ENCODE results near the gene SEMA5A. TPM values are rescaled to one million over a fixed set of nuclear protein-coding genes. Genes with fewer than 3 reads are reported as not detected.

Gene SEMA5A
- polyA plus RNA-seq, 1 donor from 2014 or later = not detected

GRCh38 chr5:9160747-9161146 lies 385.1 kb downstream of the SEMA5A start:
- H3K27ac Mint-ChIP-seq = no peak overlapping the region
- H3K27me3 Mint-ChIP-seq = no peaks in the 10 kb centered on the region
- peaks cover 0 to 5% (median 4%) of the 10 kb centered on the region in 3 donors for H3K9me3 Mint-ChIP-seq
- no peaks in the 10 kb centered on the region for H3K4me1 Mint-ChIP-seq
- H3K36me3 Mint-ChIP-seq = no peaks in the 10 kb centered on the region
- no peak overlapping the region for H3K4me3 Mint-ChIP-seq

DNA sequence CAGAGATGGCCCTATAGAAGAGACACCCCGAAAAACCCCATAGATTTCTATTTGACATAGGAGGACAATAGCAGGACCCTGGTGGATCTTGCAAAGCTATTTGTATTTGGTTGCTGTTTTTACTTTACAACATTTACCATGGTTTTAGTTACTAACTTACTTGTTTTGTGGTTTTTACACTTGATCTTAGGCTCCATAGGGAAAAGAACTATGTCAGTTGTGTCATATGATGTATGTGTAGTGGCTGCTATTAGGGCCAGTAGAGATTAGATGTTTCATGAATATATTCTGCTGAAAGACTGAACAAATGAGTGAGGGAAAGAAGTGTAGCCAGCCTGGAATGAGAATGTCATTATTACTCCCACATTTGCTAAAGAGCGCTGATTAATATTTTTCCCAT lies 388.1 kb downstream of the SEMA5A start:
- Mint-ChIP-seq H3K36me3 (no peaks in the 10 kb centered on the region), H3K27ac (no peak overlapping the region), H3K27me3 (no peaks in the 10 kb centered on the region), H3K9me3 (peaks cover 2 to 5% (median 4%) of the 10 kb centered on the region in 3 donors), H3K4me1 (no peaks in the 10 kb centered on the region), H3K4me3 (no peak overlapping the region)

DNA sequence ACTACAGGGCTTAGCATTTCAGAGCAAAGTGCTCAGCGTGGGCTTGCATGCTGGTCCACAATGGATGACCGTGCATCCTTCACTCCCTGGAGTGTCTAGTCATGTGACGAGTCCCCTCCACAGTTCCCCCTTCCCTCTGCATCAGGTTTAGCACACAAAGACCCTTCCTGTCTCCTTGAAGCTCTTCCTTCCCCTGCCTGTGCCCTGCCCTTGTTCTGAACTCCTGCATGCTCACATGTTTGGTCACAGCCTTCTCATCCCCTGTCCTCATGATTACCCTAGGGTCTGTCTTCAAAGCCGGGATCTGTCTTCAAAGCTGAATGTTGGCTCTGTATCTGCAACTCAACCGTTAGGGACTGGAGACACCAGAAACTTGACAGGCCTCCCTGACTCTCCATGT lies 388.9 kb downstream of the SEMA5A start:
- Mint-ChIP-seq H3K9me3 (peaks cover 2 to 5% (median 4%) of the 10 kb centered on the region in 3 donors), H3K4me3 (no peak overlapping the region), H3K27ac (no peak overlapping the region), H3K27me3 (no peaks in the 10 kb centered on the region), H3K36me3 (no peaks in the 10 kb centered on the region), H3K4me1 (no peaks in the 10 kb centered on the region)

GRCh38 chr5:9156282-9156681 lies 389.6 kb downstream of the SEMA5A start:
- Mint-ChIP-seq H3K4me1 (no peaks in the 10 kb centered on the region), H3K36me3 (no peaks in the 10 kb centered on the region), H3K27me3 (no peaks in the 10 kb centered on the region), H3K4me3 (no peak overlapping the region), H3K9me3 (peaks cover 2 to 5% (median 4%) of the 10 kb centered on the region in 3 donors), H3K27ac (no peak overlapping the region)

DNA sequence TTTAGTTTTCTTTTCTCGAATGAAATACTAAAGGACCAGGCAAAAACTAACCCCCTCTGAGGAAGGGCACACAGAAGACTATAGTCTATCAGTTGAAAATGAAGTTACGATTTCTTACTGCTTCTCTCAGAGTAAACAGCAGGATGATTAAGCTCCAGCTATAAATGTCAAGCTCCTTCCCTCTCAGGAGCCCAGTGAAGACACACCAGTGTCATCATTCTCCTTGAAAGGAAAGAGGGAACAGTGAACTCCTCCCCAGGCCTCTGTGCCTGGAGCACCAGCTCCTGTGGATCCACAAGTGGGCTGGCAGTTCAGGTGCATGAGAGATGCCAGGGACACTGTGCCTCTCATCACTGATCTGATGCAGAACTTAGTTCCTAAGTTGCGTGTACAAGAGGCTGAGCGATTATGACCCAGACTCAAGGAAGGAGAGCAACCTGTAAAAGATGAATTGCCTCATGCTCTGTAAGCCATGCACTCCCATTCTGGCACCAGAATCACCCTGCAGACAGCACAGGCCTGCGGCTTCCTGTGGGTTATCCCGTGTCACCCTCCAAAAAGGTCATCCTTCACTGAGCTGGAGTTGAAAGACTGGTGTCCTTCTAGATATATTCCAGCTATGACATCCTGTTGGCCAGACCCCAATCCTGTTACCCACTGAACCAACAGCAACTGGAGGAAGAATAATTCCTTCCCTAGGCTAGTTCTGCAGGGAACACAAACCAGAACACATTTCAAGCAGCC lies 394.0 kb downstream of the SEMA5A start:
- no peaks in the 10 kb centered on the region for H3K27me3 Mint-ChIP-seq
- H3K27ac Mint-ChIP-seq = no peak overlapping the region
- H3K4me1 Mint-ChIP-seq = no peaks in the 10 kb centered on the region
- peaks cover 0 to 2% (median 0%) of the 10 kb centered on the region in 3 donors for H3K9me3 Mint-ChIP-seq
- H3K36me3 Mint-ChIP-seq = no peaks in the 10 kb centered on the region
- H3K4me3 Mint-ChIP-seq = no peak overlapping the region

GRCh38 chr5:9149988-9150387 lies 395.9 kb downstream of the SEMA5A start:
- H3K9me3 Mint-ChIP-seq = peaks cover 0 to 1% (median 0%) of the 10 kb centered on the region in 3 donors
- H3K27me3 Mint-ChIP-seq = no peaks in the 10 kb centered on the region
- no peaks in the 10 kb centered on the region for H3K4me1 Mint-ChIP-seq
- no peaks in the 10 kb centered on the region for H3K36me3 Mint-ChIP-seq
- H3K4me3 Mint-ChIP-seq = no peak overlapping the region
- no peak overlapping the region for H3K27ac Mint-ChIP-seq

GRCh38 chr5:9148242-9148641 lies 397.6 kb downstream of the SEMA5A start:
- no peaks in the 10 kb centered on the region for H3K36me3 Mint-ChIP-seq
- H3K27ac Mint-ChIP-seq = no peak overlapping the region
- no peak overlapping the region for H3K4me3 Mint-ChIP-seq
- H3K4me1 Mint-ChIP-seq = no peaks in the 10 kb centered on the region
- H3K27me3 Mint-ChIP-seq = no peaks in the 10 kb centered on the region
- peaks cover 0 to 4% (median 0%) of the 10 kb centered on the region in 3 donors for H3K9me3 Mint-ChIP-seq

GRCh38 chr5:9140711-9141110 lies 405.2 kb downstream of the SEMA5A start:
- no peak overlapping the region for H3K27ac Mint-ChIP-seq
- no peaks in the 10 kb centered on the region for H3K36me3 Mint-ChIP-seq
- no peaks in the 10 kb centered on the region for H3K4me1 Mint-ChIP-seq
- H3K27me3 Mint-ChIP-seq = peaks cover 4% of the 10 kb centered on the region
- no peak overlapping the region for H3K4me3 Mint-ChIP-seq
- peaks cover 3 to 4% (median 4%) of the 10 kb centered on the region in 3 donors for H3K9me3 Mint-ChIP-seq

- Mint-ChIP-seq H3K4me1 (no peaks in the 10 kb centered on the region), H3K36me3 (no peaks in the 10 kb centered on the region), H3K27ac (no peak overlapping the region), H3K27me3 (peaks cover 4% of the 10 kb centered on the region), H3K9me3 (peaks cover 3 to 4% (median 4%) of the 10 kb centered on the region in 3 donors), H3K4me3 (no peak overlapping the region)
Observed at GRCh38 chr5:9140202-9140601, 405.7 kb downstream of the SEMA5A start.

- H3K27me3 Mint-ChIP-seq = peaks cover 4% of the 10 kb centered on the region
- no peak overlapping the region for H3K4me3 Mint-ChIP-seq
- no peaks in the 10 kb centered on the region for H3K36me3 Mint-ChIP-seq
- no peak overlapping the region for H3K27ac Mint-ChIP-seq
- H3K4me1 Mint-ChIP-seq = no peaks in the 10 kb centered on the region
- peaks cover 0 to 4% (median 3%) of the 10 kb centered on the region in 3 donors for H3K9me3 Mint-ChIP-seq
Observed at GRCh38 chr5:9139344-9139743, 406.5 kb downstream of the SEMA5A start.

DNA sequence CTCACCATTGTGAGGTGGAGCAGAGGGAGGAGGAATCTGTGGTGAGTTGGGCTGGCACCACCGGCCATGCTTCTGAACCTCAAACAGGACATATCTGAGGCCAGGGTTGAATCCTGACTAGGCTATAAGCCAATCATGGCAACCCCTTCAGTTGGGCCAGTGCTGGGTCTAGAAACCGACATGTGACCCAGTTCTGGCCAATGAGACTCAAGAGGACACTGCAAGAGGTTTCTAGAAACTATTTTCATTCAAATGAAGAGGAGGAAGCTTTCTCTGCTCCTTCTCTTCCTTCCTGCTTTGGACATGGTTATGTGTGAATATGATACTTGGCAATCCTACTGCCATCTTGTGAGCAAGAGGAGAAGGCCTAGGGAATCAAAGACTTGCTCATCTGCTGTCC lies 417.7 kb downstream of the SEMA5A start:
- peaks cover 0 to 5% (median 3%) of the 10 kb centered on the region in 3 donors for H3K9me3 Mint-ChIP-seq
- peaks cover 1% of the 10 kb centered on the region for H3K27me3 Mint-ChIP-seq
- H3K27ac Mint-ChIP-seq = no peak overlapping the region
- no peaks in the 10 kb centered on the region for H3K4me1 Mint-ChIP-seq
- H3K4me3 Mint-ChIP-seq = no peak overlapping the region
- peaks cover 2% of the 10 kb centered on the region for H3K36me3 Mint-ChIP-seq

DNA sequence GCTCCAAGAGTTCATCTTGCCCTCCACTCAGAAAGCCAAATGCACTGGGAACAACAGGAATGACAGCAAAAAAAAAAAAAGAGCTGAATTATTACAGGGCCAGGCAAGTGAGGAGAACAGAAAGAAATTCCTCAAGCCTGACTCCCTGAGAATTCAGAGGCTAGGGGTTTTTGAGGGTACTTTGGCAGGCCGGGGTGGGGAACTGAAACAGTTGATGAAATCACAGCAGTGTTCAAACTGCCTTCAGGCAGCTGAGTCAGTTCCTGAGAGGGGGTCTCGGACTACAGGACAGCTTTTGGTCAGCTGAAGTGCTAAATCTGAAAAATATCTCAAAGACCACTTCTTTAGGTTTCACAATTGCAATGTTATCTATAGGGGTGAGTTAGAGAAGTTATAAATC lies 419.4 kb downstream of the SEMA5A start:
- H3K36me3 Mint-ChIP-seq = peaks cover 2% of the 10 kb centered on the region
- H3K4me1 Mint-ChIP-seq = no peaks in the 10 kb centered on the region
- peaks cover 1% of the 10 kb centered on the region for H3K27me3 Mint-ChIP-seq
- no peak overlapping the region for H3K4me3 Mint-ChIP-seq
- H3K27ac Mint-ChIP-seq = no peak overlapping the region
- H3K9me3 Mint-ChIP-seq = peaks cover 0 to 5% (median 3%) of the 10 kb centered on the region in 3 donors

- Mint-ChIP-seq H3K4me3 (no peak overlapping the region), H3K27me3 (peaks cover 1% of the 10 kb centered on the region), H3K4me1 (no peaks in the 10 kb centered on the region), H3K9me3 (peaks cover 0 to 5% (median under 1%) of the 10 kb centered on the region in 3 donors), H3K36me3 (peaks cover 2% of the 10 kb centered on the region), H3K27ac (no peak overlapping the region)
Observed at GRCh38 chr5:9125852-9126251, 420.0 kb downstream of the SEMA5A start.

GRCh38 chr5:9124838-9125237 lies 421.0 kb downstream of the SEMA5A start:
- Mint-ChIP-seq H3K4me3 (no peak overlapping the region), H3K4me1 (no peaks in the 10 kb centered on the region), H3K36me3 (peaks cover 2% of the 10 kb centered on the region), H3K27me3 (peaks cover 1% of the 10 kb centered on the region), H3K27ac (peak overlapping the region in 1 of 3 donors; percentile 4), H3K9me3 (peaks cover 0 to 4% (median 0%) of the 10 kb centered on the region in 3 donors)

GRCh38 chr5:9124071-9124470 lies 421.8 kb downstream of the SEMA5A start:
- Mint-ChIP-seq H3K27me3 (peaks cover 1% of the 10 kb centered on the region), H3K4me1 (no peaks in the 10 kb centered on the region), H3K36me3 (peaks cover 2% of the 10 kb centered on the region), H3K9me3 (peaks cover 0 to 1% (median 0%) of the 10 kb centered on the region in 3 donors), H3K27ac (no peak overlapping the region), H3K4me3 (no peak overlapping the region)

DNA sequence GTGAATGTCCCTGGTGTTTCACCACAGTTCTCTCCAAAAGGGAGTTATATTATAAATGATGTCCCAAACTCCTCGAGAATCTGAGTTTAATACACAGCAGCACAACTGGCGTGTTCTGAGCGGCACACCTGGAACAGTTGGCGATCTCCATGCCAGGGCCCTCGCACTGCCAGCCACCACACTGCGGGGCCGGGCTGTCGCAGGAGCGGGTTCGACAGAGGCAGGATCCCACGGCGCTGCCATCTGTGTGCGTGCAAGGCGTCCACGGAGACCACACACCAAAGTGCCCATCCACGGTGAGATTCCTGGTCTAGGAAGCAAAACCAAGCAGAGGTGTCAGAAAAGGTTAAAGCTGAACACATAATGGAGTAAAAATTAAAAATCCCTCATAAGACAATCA lies 423.3 kb downstream of the SEMA5A start:
- Mint-ChIP-seq H3K36me3 (peaks cover 2% of the 10 kb centered on the region), H3K4me3 (no peak overlapping the region), H3K27ac (no peak overlapping the region), H3K27me3 (peaks cover 1% of the 10 kb centered on the region), H3K4me1 (no peaks in the 10 kb centered on the region), H3K9me3 (peaks cover 0 to 1% (median 0%) of the 10 kb centered on the region in 3 donors)

All from IgD-negative memory B cell (primary cell).